Measurements from ENCODE around the gene LGSN.

The LGSN gene

GRCh38 chr6:63305277-63305676 is 14.5 kb downstream of the LGSN start:
- TF ChIP-seq CTCF (IDR thresholded peaks at IDR 0.05; ENCODE audit: low read depth, low read length), result no peak
- H3K4me3 ChIP-seq (ENCODE audit: low read depth, low read length), result no peak overlapping the region

- H3K4me3 ChIP-seq (ENCODE audit: low read depth, low read length), result no peak overlapping the region
- TF ChIP-seq CTCF (IDR thresholded peaks at IDR 0.05; ENCODE audit: low read depth, low read length), result no peak
These were observed 16.3 kb downstream of the LGSN start for GRCh38 chr6:63303476-63303875.

- TF ChIP-seq CTCF (IDR thresholded peaks at IDR 0.05; ENCODE audit: low read depth, low read length), result no peak
- no peak overlapping the region for H3K4me3 ChIP-seq (ENCODE audit: low read depth, low read length)
These were observed 20.1 kb downstream of the LGSN start for GRCh38 chr6:63299667-63300066.

GRCh38 chr6:63295553-63296194 is 24.1 kb downstream of the LGSN start:
- TF ChIP-seq CTCF (IDR thresholded peaks at IDR 0.05; ENCODE audit: low read depth, low read length), result no peak
- no peak overlapping the region for H3K4me3 ChIP-seq (ENCODE audit: low read depth, low read length)

GRCh38 chr6:63290492-63291058 is 29.2 kb downstream of the LGSN start:
- no peak overlapping the region for H3K4me3 ChIP-seq (ENCODE audit: low read depth, low read length)
- TF ChIP-seq CTCF (IDR thresholded peaks at IDR 0.05; ENCODE audit: low read depth, low read length), result no peak

GRCh38 chr6:63289269-63289872 is 30.4 kb downstream of the LGSN start:
- no peak for TF ChIP-seq CTCF (IDR thresholded peaks at IDR 0.05; ENCODE audit: low read depth, low read length)
- no peak overlapping the region for H3K4me3 ChIP-seq (ENCODE audit: low read depth, low read length)

GRCh38 chr6:63280639-63281180 is 39.1 kb downstream of the LGSN start:
- TF ChIP-seq CTCF (IDR thresholded peaks at IDR 0.05; ENCODE audit: low read depth, low read length), result no peak

More at GRCh38 chr6:63280639-63281180, 39.1 kb downstream of the LGSN start:
- no peak overlapping the region for H3K4me3 ChIP-seq (ENCODE audit: low read depth, low read length)
